ENCODE results near the gene HSD17B11.

DNA sequence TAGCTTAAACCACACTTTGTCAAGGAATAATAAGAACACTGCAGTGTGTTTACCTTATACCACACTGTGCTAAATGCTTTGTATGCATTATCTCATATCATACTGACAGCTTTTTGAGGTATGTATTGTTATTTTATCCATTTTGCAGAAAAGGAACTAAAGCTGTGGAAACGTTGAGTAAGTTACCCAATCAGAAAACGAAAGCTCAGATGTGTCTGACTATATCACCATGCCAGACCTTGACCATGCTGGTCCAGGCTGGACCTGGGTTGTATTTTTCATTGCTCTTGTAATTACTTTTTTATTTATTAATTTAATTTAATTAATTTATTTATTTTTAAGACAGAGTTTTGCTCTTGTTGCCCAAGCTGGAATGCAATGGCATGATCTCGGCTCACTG, 2.1 kb downstream of the HSD17B11 start:
- TF ChIP-seq, protein P1, sequence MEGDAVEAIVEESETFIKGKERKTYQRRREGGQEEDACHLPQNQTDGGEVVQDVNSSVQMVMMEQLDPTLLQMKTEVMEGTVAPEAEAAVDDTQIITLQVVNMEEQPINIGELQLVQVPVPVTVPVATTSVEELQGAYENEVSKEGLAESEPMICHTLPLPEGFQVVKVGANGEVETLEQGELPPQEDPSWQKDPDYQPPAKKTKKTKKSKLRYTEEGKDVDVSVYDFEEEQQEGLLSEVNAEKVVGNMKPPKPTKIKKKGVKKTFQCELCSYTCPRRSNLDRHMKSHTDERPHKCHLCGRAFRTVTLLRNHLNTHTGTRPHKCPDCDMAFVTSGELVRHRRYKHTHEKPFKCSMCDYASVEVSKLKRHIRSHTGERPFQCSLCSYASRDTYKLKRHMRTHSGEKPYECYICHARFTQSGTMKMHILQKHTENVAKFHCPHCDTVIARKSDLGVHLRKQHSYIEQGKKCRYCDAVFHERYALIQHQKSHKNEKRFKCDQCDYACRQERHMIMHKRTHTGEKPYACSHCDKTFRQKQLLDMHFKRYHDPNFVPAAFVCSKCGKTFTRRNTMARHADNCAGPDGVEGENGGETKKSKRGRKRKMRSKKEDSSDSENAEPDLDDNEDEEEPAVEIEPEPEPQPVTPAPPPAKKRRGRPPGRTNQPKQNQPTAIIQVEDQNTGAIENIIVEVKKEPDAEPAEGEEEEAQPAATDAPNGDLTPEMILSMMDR (optimal IDR thresholded peaks at IDR 0.05 in 1 of 3, IDR thresholded peaks at IDR 0.05 in 1 of 3, conservative IDR thresholded peaks at IDR 0.05 in 1 of 3; ENCODE audit: extremely low read depth in 1 of 3, insufficient read depth in 2 of 3, low read length in 3 of 3): no peak
- no peak for TF ChIP-seq EZH2 (IDR thresholded peaks at IDR 0.05; ENCODE audit: low read length)
